OCI-LY1 (cell line): ENCODE data around the gene DHDH.

ENCODE experiments used
- H2AFZ ChIP-seq: fragments of 200-600 bp; sonication (generic), shearing (Covaris generic); 2 replicates; pipeline ENCODE4 v1.6.0; 2014; ENCODE audit warnings: antibody characterized with exemption, mild to moderate bottlenecking, low read length
- H3F3A ChIP-seq: fragments of 200-600 bp; sonication (generic), shearing (Covaris generic); 2 replicates; pipeline ENCODE4 v1.6.0; 2014; ENCODE audit warnings: mild to moderate bottlenecking, antibody characterized with exemption, low read length, moderate library complexity; ENCODE audit not compliant: insufficient read depth
- H3K27ac ChIP-seq: fragments of 200-600 bp; sonication (generic); 2 replicates; pipeline ENCODE4 v1.5.1; 2014; ENCODE audit warnings: low read length, mixed run types, mild to moderate bottlenecking, low read depth; ENCODE audit not compliant: poor library complexity, severe bottlenecking
- H3K27me3 ChIP-seq: fragments of 200-600 bp; sonication (generic); 2 replicates; pipeline ENCODE4 v1.6.0; 2014; ENCODE audit warnings: antibody characterized with exemption, mild to moderate bottlenecking, low read length, moderate library complexity; ENCODE audit not compliant: insufficient read depth
- H3K36me3 ChIP-seq: fragments of 200-600 bp; sonication (generic); 2 replicates; pipeline ENCODE4 v1.6.1; 2014; ENCODE audit warnings: mild to moderate bottlenecking, antibody characterized with exemption, low read length, moderate library complexity, mixed read lengths; ENCODE audit not compliant: insufficient read depth
- H3K4me1 ChIP-seq: fragments of 200-600 bp; sonication (generic); 2 replicates; pipeline ENCODE4 v1.5.1; 2014; ENCODE audit warnings: mild to moderate bottlenecking, low read length, moderate library complexity; ENCODE audit not compliant: insufficient read depth, severe bottlenecking
- H3K4me2 ChIP-seq: fragments of 200-600 bp; sonication (generic), shearing (Covaris generic); 2 replicates; pipeline ENCODE4 v1.6.1; 2014; ENCODE audit warnings: low read length
- H3K4me3 ChIP-seq: fragments of 200-600 bp; sonication (generic); 2 replicates; pipeline ENCODE4 v1.5.1; 2014; ENCODE audit warnings: low read length, low read depth, mild to moderate bottlenecking, mixed read lengths; ENCODE audit not compliant: poor library complexity, severe bottlenecking
- H3K79me2 ChIP-seq: fragments of 200-600 bp; shearing (Covaris generic); 2 replicates; pipeline ENCODE4 v1.6.1; 2016; ENCODE audit warnings: mixed run types, low read length, mixed read lengths; ENCODE audit not compliant: insufficient read depth
- H3K9ac ChIP-seq: fragments of 200-600 bp; sonication (generic), shearing (Covaris generic); 2 replicates; pipeline ENCODE4 v1.6.1; 2014; ENCODE audit warnings: mild to moderate bottlenecking, low read length, mixed read lengths
- H3K9me2 ChIP-seq: fragments of 200-600 bp; sonication (generic), shearing (Covaris generic); 2 replicates; pipeline ENCODE4 v1.6.1; 2014; ENCODE audit warnings: low read depth, mild to moderate bottlenecking, low read length, mixed read lengths
- H3K9me3 ChIP-seq: fragments of 200-600 bp; shearing (Covaris generic); 2 replicates; pipeline ENCODE4 v1.6.1; 2014; ENCODE audit warnings: low read length, mixed read lengths
- H4K20me1 ChIP-seq: fragments of 200-600 bp; sonication (generic), shearing (Covaris generic); 2 replicates; pipeline ENCODE4 v1.6.0; 2016; ENCODE audit warnings: mild to moderate bottlenecking, low read length; ENCODE audit not compliant: insufficient read depth
- CTCF ChIP-seq: fragments of 200-600 bp; sonication (generic), shearing (Covaris generic); IDR thresholded peaks from 2 replicates; pipeline ENCODE4 v1.5.1; 2017; ENCODE audit warnings: mild to moderate bottlenecking, antibody characterized with exemption, low read length, moderate library complexity, mixed read lengths
- EZH2 ChIP-seq: fragments of 200-600 bp; sonication (generic), shearing (Covaris generic); IDR thresholded peaks from 2 replicates; pipeline ENCODE4 v1.8.0; 2017; ENCODE audit warnings: borderline replicate concordance, mixed run types, mild to moderate bottlenecking, antibody characterized with exemption, low read length, moderate library complexity, mixed read lengths

The DHDH gene

GRCh38 chr19:48953141-48953540 lies 19.6 kb downstream of the DHDH start:
- H3K27me3 ChIP-seq = no peaks in the 10 kb centered on the region
- H3K4me1 ChIP-seq = peaks cover 17% of the 10 kb centered on the region
- no peak overlapping the region for H3K4me3 ChIP-seq
- no peak for TF ChIP-seq EZH2
- H3K4me2 ChIP-seq = no peak overlapping the region
- H3K27ac ChIP-seq = no peak overlapping the region
- no peaks in the 10 kb centered on the region for H4K20me1 ChIP-seq
- no peaks in the 10 kb centered on the region for H3K9me2 ChIP-seq
- H3K9me3 ChIP-seq = no peaks in the 10 kb centered on the region
- no peak overlapping the region for H3K9ac ChIP-seq
- H2AFZ ChIP-seq = no peak overlapping the region
- H3F3A ChIP-seq = no peaks in the 10 kb centered on the region
- H3K36me3 ChIP-seq = peaks cover 17% of the 10 kb centered on the region
- H3K79me2 ChIP-seq = no peaks in the 10 kb centered on the region

- H3K9me3 ChIP-seq = no peaks in the 10 kb centered on the region
- peak overlapping the region; percentile 96 for H3K4me3 ChIP-seq
- peaks cover 17% of the 10 kb centered on the region for H3K4me1 ChIP-seq
- H4K20me1 ChIP-seq = no peaks in the 10 kb centered on the region
- no peaks in the 10 kb centered on the region for H3K27me3 ChIP-seq
- H3K9ac ChIP-seq = peak overlapping the region; percentile 99
- peak overlapping the region; percentile 15 for H3K27ac ChIP-seq
- H3K79me2 ChIP-seq = no peaks in the 10 kb centered on the region
- peak overlapping the region; percentile 97 for H2AFZ ChIP-seq
- H3F3A ChIP-seq = no peaks in the 10 kb centered on the region
- peaks cover 17% of the 10 kb centered on the region; the same call in 1 of the 2 replicates for H3K36me3 ChIP-seq
- no peak for TF ChIP-seq EZH2
- TF ChIP-seq CTCF = no peak
- no peaks in the 10 kb centered on the region for H3K9me2 ChIP-seq
- H3K4me2 ChIP-seq = peak overlapping the region; percentile 92
Measured at GRCh38 chr19:48953990-48954594, 20.6 kb downstream of the DHDH start.

- Histone ChIP-seq H3K9ac (peak within 1 kb of the TSS; percentile 99), H2AFZ (peak within 1 kb of the TSS; percentile 97), H4K20me1 (no peaks in the 10 kb centered on the region), H3K9me3 (no peaks in the 10 kb centered on the region), H3K36me3 (peaks cover 17% of the 10 kb centered on the region; the same call in 1 of the 2 replicates), H3K4me2 (peak within 1 kb of the TSS; percentile 92), H3K79me2 (no peaks in the 10 kb centered on the region), H3K27ac (peak within 1 kb of the TSS; percentile 87), H3F3A (no peaks in the 10 kb centered on the region), H3K4me3 (peak within 1 kb of the TSS; percentile 96), H3K4me1 (peaks cover 17% of the 10 kb centered on the region), H3K27me3 (no peaks in the 10 kb centered on the region), H3K9me2 (no peaks in the 10 kb centered on the region)
- peak; percentile 18; the same call in 1 of the 2 replicates for TF ChIP-seq CTCF
- TF ChIP-seq EZH2 = no peak
Measured at GRCh38 chr19:48954595-48955307, 21.3 kb downstream of the DHDH start, which contains the start of gene BAX. Gene BAX (plus strand): TSS chr19:48954875. CDS start chr19:48954929, 54 bp downstream.
